ENCODE measurements around the gene PTPRF.

Gene PTPRF

GRCh38 chr1:43612406-43612805 is 81.7 kb downstream of the PTPRF start:
- FAIRE-seq: no peak

- FAIRE-seq: no peak
Observed at GRCh38 chr1:43613075-43613942, 82.6 kb downstream of the PTPRF start.

GRCh38 chr1:43614211-43614610 is 83.5 kb downstream of the PTPRF start:
- FAIRE-seq: no peak

GRCh38 chr1:43614891-43615290 is 84.2 kb downstream of the PTPRF start:
- no peak for FAIRE-seq

GRCh38 chr1:43616383-43616782 is 85.7 kb downstream of the PTPRF start:
- FAIRE-seq: no peak

- no peak for FAIRE-seq
Observed at GRCh38 chr1:43617011-43617410, 86.3 kb downstream of the PTPRF start.

GRCh38 chr1:43617668-43618067 is 87.0 kb downstream of the PTPRF start:
- FAIRE-seq: no peak

GRCh38 chr1:43618521-43619313 is 88.0 kb downstream of the PTPRF start:
- no peak for FAIRE-seq

GRCh38 chr1:43619314-43619790 is 88.7 kb downstream of the PTPRF start:
- no peak for FAIRE-seq

- no peak for FAIRE-seq
Observed at GRCh38 chr1:43619996-43620920, 89.6 kb downstream of the PTPRF start.

GRCh38 chr1:43620956-43621355 is 90.3 kb downstream of the PTPRF start:
- no peak for FAIRE-seq

- no peak for FAIRE-seq
Observed at GRCh38 chr1:43621386-43621785, 90.7 kb downstream of the PTPRF start.

GRCh38 chr1:43621861-43622260 is 91.2 kb downstream of the PTPRF start:
- no peak for FAIRE-seq

GRCh38 chr1:43622471-43622870 is 91.8 kb downstream of the PTPRF start:
- no peak for FAIRE-seq

GRCh38 chr1:43622901-43623780 is 92.5 kb downstream of the PTPRF start:
- no peak for FAIRE-seq

GRCh38 chr1:43625063-43625780 is 94.5 kb downstream of the PTPRF start:
- FAIRE-seq: no peak

GRCh38 chr1:43632135-43632670 is 101.5 kb downstream of the PTPRF start:
- FAIRE-seq: no peak

- FAIRE-seq: no peak
Observed at GRCh38 chr1:43634721-43635120, 104.0 kb downstream of the PTPRF start.

- no peak for FAIRE-seq
Observed at GRCh38 chr1:43636006-43636641, 105.4 kb downstream of the PTPRF start.

- FAIRE-seq: no peak
Observed at GRCh38 chr1:43637267-43637666, 106.6 kb downstream of the PTPRF start.
